Daoy (cell line): ENCODE results near the gene SPTLC1. TPM values are rescaled to one million over a fixed set of nuclear protein-coding genes. Genes with fewer than 3 reads are reported as not detected.
"Not testable (repeated sequence)": the region's sequence is repeated elsewhere in the genome, so short reads cannot be mapped to it uniquely, and the experiment has no call there.

ENCODE experiments used
- DNase-seq: peaks from one replicate; pipeline ENCODE4 v3.0.0-alpha.2; 2015; ENCODE audit warnings: low read depth
- total RNA-seq: library from RNA; depleted of rRNA; stranded (reverse); fragments of >200 nt; shearing (Covaris generic); gene quantifications from 2 replicates; pipeline ENCODE4 v1.2.3, GENCODE V29; 2014

SPTLC1 gene
- total RNA-seq, 1 experiment from 2014 or later: 109 TPM

DNA sequence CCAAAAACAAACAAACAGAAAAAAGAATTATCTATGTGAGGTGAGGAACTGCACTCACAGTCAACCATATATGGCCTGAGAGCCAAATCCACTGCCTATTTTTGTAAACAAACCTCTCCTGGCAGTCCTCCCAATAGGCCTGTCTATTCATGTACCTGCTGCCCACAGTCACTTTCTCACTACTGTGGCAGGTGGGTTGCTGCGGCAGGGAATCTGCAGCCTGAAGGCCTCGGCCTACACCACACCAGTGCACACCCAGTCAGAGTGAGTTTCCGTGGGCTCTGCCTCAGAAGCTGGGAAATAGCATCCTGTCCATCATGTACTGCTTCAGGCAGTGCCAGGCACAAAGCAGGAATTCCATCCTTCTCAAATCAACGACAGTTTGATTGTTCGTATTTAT lies 82.3 kb downstream of the SPTLC1 start:
- DNase-seq: no peak

DNA sequence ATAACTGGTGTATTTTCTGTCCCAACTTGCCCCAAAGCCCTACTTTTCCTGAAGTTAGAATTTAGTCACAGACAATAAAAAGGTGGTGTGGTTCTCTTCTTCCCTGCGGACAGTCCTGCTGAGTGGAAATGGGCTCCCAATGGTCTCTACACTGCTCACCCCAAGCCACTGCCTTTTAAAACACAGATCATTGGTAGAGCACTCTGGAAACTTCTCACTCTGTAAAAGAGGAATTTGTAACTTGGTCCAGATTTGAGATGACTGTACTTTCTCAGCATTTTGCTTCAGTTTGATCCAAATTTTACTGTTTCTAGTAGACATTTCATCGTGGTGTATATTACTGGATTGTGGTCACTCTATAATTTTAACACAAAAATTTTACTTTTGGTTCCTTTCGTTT lies 84.8 kb downstream of the SPTLC1 start:
- DNase-seq: no peak

DNA sequence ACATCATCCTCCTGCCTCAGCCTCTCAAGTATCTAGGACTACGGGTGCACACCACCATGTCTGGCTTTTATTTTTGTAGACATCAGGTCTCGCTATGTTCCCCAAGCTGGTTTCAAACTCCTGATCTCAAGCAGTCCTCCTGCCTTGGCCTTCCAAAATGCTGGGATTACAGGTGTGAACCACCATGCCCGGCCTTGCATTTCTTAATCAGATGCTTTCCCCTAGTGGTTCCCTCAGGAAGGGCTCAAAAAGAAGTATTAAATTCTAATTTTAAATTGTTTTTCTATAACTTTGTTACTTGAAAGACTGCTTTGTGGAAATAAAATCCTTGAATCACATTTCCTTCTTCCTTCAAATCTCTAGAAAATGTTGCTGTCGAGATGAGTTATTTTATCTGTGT lies 85.7 kb downstream of the SPTLC1 start:
- no peak for DNase-seq

DNA sequence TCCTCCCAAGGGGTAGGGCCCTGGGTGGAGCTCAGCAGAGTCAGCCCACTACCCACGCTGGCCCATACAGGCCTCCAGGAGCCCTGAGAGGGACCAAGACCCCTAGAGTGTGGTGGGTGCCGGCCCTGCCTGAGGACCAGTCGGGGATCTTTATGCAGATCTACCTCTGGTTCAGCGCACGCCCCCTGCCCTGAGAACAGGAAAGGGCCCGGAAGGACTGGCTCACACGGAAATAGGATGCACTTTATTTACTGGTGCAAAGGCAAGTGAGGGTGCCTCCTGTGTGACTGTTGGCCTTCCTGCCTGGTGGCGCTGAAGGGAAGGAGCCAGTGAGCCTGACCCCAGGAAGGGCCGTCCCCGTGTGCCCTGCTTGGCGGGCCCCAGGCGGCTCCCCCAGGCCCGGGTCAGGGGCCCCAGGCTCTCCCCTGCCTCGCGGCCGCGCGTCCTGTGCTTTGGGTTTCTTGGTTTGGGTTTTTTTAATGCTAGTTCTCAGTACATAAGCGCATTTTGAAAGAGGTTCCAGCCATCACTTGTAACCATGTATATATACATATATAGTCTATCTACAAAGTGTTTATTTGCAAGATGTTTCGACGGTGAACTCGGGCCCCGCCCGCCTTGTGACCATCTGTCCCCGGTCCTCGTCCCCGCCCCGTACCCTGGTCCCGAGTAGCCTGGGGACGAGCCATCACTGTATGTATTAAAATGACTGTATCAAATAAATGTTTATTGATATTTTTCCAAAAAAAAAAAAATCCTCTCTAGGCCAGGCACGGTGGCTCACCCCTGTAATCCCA lies 88.8 kb downstream of the SPTLC1 start:
- DNase-seq: no peak

DNA sequence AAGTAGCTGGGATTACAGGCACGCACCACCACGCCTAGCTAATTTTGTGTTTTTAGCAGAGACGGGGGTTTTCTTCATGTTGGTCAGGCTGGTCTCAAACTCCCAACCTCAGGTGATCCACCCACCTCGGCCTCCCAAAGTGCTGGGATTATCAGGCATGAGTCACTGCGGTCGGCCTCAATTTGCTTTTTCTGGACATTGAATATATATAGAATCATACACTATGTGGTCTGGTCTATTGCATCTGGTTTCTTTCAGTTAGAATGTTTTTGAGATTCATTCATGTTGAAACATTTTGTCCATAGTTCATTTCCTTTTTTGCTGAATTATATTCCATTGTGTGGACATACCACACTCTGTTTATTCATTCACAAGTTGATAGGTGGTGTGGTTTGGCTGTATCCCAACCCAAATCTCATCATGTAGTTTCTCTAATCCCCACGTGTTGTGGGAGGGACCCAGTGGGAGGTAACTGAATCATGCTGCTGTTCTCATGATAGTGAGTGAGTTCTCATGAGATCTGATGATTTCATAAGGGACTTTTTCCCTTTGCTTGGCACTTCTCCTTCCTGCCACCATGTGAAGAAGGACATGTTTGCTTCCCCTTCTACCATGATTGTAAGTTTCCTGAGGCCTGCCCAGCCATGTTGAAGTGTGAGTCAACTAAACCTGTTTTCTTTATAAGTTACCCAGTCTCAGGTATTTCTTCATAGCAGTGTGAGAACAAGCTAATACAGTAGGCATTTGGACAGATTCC lies 93.2 kb downstream of the SPTLC1 start:
- peak; percentile 95 for DNase-seq

DNA sequence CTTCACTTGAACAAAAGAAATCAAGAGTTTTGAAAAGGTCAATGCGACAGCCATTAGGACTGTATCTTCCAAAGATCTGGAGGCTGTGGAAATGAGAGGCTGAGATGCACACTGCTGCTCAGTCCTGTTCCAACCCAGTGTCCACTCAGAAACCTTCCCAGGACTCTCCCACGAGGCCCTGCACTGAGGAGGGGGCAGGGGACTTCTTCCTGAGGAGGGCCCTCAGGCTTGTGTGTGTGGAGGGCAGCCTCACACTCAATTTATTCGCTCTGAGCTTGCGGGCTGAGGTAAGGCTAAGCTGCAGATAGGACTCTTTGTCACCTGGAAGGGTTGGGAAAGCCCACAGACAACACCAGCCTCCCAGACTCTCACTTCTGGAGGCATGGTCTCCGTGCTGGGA lies 95.6 kb downstream of the SPTLC1 start:
- DNase-seq: no peak

DNA sequence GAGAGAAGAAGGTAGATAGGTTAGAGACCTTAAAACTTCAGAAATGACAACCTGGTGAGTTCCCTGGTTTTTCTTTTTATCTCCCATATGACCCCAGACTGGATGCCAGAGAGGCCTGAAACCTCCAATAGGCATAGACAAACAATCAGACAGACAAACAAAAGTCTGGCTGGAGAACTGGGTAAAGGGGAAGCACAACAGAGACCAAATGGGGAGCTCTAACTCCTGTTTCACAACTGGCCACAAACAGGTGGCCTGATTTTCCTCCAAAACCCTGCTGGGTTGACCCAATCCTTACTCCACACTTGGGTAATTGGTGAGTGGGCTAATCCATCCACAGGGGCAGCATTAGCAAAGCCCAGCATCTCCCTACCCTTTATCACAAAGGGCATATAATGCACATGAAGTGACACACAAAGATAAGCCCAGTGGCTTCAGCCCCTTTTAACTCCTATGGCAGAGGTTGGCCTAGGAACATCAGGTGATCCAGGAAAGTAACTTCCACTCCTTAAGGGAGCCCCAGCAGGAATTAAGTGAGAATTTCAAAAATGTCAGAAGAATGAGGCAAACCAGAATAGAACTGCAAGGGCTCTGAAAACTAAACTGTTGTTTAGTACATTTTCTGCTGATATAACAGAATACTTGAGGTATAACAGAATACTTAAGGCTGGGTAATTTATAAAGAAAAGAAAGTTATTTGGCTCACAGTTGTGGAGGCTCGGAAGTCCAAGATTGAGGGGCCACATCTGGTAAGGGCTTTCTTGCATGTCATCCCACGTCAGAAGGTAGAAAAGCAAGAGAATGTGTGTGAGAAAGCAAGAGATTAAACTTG lies 104.3 kb downstream of the SPTLC1 start:
- no peak for DNase-seq

DNA sequence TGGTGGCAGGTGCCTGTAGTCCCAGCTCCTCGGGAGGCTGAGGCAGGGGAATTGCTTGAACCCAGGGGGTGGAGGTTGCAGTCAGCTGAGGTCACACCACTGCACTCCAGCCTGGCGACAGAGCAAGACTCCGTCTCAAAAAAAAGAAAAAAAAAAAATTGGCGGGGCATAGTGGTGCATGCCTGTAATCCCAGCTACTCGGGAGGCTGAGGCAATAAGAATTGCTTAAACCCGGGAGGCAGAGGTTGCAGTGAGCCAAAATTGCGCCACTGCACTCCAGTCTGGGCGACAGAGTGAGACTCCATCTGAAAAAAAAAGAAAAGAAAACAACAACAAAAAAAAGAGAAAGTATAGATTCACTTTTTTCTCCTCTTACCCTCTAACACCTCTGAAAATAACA lies 105.0 kb downstream of the SPTLC1 start:
- DNase-seq: not testable (repeated sequence)

DNA sequence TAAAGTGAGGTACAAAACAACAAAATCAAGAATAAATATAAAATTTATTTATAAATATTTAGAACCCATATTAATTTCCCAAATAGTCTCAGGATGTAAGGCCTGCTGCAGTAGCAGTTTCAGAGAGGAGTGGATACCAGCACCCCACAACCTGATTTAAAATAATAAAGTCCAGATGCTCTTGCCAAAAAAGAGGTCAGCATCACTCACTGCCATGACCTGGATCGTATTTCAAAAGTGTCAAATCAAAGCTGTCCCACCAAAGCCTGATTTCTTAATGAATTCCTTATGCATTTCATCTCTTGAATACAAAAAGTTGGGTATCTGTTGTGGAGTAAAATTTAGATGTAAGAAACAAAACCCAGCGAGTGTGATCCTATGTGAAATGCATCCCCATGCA lies 107.2 kb downstream of the SPTLC1 start:
- DNase-seq: no peak

DNA sequence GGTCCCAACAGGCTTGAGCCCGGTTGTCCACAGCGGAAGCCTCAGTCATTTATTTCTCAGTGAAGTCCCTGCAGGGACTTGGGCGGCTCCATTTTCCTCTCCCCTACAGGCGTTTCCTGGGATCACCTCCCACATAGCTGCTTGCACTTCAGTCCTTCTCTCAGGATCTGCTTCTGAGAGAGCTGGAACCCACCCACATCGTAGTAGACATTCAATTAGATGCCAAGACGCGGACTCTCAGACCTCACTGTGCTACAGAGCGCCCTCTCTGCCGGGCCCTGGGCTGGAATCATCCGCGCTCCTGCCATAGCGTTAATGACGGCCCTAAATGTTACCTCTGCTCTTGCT lies 111.2 kb downstream of the SPTLC1 start:
- no peak for DNase-seq

DNA sequence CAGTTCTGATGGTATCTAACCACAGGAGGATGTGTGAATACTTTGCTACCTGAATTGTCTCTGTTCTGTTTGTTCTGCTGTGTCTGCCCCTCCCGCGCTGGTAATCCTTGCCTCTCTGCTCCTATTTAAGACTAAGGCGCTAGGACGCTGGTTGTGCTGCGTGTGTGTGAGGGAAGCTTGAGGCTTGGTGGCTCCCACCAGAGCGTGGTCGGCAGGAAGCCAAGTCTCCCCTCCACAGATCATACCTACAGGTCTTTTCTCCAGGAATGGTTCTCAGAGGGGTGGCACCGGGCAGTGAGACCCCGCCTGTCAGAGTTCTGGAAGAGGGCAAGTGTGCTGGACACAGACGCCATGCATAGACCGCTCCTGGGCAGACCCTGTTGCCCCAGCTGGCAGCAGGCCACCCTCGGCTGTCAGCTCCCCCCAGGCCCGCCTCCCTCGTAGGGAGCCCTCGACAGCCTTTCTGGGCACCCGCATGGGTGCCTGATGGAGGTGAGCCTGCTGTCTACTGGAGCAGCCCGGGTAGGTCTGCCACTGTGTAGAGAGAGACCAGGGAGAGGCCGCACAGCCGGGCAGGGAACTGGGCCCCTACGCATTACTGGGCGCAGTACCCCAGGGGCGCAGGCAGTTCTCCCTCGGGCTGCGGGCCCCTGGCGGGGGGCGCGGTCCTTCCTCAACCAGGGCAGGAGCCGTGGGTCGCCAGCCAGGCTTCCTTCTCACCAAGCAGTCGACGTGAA lies 111.7 kb downstream of the SPTLC1 start:
- no peak for DNase-seq

DNA sequence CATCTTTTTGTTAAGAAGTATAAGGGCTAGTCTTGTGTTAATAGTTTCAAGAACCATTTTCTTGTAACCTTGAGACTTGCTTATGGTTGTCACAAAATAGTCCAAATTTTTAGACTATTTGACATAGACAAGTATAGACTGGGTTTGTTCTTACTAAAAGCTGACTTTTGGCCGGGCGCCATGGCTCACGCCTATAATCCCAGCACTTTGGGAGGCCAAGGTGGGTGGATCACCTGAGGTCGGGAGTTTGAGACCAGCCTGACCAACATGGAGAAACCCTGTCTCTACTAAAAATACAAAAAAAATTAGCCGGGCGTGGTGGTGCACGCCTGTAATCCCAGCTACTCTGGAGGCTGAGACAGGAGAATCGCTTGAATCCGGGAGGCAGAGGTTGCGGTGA lies 113.3 kb downstream of the SPTLC1 start:
- not testable (repeated sequence) for DNase-seq

DNA sequence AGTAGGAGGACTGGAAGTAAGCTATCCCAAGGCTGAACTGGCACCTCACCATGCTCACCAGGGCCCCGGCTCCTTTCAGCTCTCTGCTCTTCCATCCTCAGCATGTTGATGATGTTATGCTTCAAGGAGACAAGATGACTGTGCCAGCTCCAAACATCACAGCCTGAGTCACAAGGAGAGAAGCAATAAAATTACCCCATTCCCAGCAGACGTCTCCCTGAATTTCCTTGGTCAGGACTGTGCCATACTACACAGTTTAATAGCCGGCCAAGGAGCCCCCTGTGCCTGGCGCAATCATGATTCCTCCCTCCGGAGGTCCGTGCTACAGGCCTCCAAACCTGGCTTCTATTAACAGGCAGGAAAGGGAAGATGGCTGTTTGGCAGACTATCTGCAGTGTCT lies 114.0 kb downstream of the SPTLC1 start:
- DNase-seq: peak; percentile 35

DNA sequence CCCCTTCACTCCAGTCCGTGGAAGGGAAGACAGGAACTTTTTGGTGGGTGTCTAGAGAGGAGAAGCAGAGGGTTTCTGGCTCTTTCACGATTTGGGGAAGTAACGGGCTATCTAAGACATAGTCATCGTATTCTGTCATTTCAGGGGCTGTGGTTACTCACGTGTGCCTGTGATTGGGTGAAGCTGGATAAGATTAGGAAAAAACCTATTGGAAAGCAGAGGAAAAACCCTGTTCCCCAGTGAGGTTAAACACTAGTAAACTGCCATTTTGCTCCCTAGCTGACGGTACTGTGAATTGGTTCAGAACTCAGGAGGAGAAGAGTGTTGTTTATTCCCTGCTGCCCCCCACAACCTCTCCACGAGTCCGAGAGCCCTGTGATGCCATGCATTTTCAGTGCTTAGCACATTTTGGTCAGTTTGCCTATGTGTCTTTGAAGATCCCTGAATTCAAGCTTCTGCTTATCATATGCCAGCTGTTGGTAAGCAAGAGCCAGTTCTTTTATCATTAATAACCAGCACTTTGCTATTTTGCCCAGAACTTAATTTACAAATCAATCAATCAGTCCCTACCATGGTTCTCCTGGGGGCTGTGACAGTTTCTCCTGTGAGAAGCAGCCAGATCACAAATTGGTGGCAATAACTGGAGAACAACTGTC lies 120.1 kb downstream of the SPTLC1 start:
- no peak for DNase-seq

DNA sequence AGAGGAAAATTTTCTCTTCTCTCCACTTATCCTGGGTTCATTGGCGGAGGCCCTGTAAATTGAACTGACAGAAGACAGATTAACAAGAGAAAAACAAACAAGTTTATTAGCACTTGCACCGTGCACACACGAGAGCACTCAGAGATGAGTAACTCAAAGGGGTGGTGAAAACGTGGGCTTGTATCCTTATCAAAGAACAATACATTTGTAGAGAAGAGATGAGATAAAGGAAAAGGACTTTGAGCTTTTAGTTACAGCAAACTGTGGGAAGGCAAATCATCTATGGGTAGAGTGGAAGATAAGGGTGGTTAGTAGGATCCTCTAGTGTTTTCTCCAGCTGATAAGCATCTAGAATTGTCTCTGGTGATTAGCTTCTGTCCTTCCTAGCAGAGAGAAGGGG lies 120.8 kb downstream of the SPTLC1 start:
- DNase-seq: no peak

DNA sequence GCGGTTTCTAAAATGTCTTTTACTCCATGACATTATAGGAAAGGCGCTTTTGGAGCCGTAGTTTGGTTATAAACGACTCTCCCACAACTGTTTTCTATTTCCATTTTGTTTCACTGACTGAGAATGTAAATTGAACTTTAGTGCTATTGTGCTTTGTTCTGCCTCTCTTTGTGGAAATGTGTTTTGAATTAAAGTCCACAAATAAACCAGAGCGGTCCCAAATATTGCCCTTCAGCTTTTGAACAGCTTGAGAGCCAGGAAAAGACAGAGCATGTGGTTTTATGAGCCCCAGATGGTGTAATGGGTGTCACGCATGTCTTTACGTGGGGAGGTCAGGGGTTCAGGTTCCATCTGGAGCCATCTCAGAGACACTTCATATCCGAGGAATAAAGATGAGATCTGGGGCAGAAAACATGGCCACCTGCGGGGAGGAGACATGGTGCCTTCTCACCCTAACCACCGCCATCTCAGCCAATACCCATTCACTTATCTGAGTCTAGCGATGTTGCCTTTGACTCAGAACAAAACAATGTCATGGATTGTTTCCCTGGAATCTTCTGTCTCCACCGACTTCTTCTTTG lies 122.7 kb downstream of the SPTLC1 start:
- no peak for DNase-seq

DNA sequence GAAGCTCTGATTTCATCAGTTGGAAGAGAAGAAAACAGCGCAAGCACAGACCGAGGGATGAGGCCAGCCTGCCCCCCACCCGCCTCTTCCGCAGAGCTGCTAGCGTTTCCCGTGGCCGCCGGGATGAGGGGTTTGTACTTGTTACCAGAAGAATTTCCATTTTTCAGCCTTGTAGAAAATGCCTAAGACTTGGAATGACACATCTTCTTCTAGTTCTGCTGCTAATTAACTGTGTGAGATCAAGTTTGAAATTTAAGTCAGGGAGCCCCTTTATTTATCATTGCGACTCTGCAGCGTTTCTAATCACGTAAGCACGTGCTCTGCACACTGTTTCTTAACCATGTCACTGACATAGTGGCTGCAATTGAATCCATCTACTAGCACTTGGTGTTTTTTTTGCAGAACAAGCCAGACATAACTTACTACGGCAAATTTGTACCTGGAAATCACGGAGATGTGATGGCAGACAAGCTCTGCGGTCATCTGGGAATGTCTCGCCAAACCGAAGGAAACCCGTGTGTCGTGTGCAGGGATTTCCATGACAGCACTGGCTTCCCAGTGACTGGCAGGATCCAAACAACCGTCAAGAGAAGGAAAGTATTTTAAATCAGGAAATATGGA lies 123.4 kb downstream of the SPTLC1 start:
- no peak for DNase-seq

DNA sequence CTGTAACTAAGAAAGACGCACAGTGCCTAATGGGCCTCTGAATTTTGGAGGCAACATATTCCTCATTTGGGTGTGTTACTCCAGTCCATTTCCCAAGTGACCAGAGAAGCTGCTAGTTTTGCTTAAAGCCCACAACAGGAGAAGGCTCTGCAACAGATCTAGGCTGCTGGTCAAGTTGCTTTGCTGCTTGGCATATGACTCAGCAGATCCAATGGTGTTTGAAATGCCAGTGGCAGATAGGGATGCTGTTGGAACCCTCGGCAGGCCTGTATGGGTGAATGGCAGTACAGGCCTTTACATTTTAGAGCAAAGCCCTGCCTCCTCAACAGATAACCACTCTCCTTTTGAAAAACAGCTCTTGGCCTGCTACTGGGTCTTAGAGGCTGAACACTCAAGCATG lies 129.0 kb downstream of the SPTLC1 start:
- DNase-seq: no peak

DNA sequence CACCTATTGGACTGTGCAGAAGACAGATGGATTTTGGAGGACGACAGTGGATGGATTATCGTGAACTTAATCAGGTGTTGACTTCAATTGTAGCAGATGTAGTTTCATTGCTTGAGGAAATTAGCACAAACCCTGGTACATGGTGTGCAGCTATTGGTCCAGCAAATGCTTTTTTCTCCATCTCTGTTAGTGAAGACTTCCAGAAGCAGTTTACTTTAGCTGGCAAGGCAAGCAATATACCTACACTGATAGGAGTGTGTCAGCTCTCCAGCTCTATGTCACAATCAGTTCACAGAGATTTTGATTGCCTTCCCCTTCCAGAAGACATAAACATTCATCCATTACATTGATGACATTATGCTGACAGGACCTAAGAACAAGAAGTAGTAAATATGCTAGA lies 129.5 kb downstream of the SPTLC1 start:
- DNase-seq: no peak
